Stimulated activated naive CD4-positive, alpha-beta T cell treated with Interleukin-2 at 50 U/mL for 16 hours (primary cell): ENCODE data around the gene NEAT1.
"Not testable (repeated sequence)": the region's sequence is repeated elsewhere in the genome, so short reads cannot be mapped to it uniquely, and the experiment has no call there.

Source experiments
- DNase-seq: peaks from one replicate; lab custom pipeline; 2025; lab: John Stamatoyannopoulos, UW

NEAT1 gene

DNA sequence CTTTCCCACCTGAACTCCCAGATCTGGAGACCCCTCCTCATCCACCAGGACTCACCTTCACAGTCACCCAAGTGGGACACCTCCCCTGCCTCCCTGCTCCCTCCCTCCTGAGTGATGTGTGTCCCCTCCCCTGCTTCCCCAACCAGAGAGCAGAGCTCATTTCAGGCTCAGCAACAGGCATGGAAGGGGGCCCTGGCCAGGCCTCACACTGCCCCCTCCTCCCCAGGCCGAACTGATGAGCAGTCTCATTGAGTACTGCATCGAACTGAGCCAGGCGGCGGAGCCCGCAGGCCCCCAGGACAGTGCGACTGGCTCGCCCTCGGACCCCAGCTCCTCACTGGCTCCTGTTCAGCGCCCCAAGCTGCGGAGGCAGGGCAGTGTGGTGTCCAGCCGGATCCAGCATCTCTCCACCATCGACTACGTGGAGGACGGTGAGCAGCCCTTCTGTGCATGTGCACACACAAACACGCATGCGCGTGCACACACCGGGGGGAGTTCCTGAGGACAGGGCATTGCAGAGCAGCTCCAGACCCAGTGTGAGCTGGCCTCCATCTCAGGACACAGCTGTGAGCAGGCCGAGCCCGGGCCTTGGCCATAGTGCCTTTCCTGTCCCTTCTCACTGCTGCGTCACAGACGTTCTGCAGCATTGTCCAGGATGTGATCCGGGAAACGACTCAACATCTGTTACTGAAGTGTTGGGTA lies 17.8 kb upstream of the NEAT1 start:
- no peak for DNase-seq

DNA sequence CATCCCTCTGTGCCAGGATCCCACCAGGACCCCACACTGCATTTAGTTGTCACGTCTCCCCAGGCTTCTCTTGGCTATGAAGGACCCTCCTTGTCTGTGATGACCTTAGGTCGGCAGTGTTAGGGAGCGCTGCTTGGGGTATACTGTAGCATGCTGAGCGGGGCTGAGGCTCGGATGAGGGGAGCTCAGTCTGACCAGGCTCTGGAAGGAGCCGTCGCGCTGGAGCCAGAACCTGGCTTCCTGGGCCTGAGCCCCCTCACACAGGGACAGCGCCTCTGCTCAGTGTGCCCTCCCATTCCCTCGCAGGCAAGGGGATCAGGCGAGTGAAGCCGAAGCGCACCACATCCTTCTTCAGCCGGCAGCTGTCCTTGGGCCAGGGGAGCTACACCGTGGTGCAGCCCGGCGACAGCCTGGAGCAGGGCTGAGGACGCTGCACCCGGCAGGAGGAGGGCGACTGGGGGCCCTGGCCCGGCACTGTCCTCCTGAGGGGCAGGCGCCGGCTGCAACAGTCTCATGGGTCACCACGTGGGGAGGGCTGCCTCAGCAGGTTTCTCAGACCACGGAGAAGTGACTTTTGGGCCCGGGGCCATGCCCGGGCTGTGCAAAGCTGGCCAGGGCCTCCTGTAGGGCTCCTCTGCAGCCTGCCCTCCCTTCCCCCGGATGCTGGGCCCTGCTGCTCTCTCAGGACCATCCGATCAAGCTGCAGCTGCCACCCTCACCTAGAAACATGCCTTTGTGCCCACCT lies 11.5 kb upstream of the NEAT1 start:
- no peak for DNase-seq

DNA sequence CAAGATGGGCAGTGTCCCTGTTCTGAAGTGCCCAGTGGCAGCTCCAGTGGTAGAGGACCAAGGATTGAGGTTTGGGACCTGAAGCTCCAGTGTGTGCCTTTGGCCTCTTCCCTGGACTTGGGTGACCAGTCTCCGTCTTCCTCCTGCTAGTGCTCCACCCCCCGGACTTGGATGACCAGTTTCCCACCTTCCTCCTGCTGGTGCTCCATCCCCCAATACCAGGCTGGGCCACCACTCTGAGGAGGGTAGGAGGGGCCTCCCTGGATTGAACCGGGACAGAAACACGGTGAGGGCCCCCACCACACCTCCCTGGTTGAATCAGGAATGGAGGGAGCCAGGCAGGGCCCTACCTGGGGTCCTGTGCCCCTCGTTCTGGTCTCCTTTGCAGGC lies 10.9 kb upstream of the NEAT1 start:
- no peak for DNase-seq

DNA sequence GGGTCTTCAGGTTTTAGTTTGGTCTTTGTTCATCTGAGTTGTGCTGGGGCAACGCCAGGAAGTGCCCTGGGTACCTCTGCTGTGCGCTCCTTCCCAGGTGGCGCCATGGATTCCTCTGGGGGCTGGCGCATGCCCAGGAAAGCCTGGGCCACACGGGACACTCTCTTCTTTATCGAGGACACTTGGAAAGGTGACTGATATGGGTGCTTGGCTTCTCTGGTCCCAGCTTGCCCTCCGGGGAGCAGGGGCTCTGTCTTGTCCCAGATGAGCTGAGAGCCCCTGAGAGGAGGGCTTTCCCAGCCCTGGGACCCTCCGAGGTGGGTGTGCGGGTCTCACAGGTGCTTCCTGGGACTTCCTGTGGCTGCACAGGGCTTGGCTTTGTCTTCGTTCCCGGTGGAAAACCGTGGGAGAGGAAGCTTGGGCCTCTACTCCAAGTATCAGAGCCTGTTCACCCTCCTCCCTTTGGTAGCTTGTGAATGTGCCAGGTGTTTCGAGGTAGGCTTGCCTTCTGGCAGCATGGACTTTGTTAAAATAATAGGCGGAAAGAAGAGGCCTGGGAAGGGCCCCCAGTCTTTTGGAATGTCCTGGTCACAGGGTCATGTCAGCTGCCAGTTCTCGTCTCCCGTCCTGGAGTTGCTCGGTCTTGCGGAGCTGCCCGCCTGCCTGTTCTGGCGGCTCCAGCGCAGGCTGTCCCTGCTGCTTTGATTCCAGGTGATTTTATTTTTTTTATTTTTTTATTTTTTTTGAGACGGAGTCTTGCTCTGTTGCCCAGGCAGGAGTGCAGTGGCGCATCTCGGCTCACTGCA lies 10.1 kb upstream of the NEAT1 start:
- no peak for DNase-seq

DNA sequence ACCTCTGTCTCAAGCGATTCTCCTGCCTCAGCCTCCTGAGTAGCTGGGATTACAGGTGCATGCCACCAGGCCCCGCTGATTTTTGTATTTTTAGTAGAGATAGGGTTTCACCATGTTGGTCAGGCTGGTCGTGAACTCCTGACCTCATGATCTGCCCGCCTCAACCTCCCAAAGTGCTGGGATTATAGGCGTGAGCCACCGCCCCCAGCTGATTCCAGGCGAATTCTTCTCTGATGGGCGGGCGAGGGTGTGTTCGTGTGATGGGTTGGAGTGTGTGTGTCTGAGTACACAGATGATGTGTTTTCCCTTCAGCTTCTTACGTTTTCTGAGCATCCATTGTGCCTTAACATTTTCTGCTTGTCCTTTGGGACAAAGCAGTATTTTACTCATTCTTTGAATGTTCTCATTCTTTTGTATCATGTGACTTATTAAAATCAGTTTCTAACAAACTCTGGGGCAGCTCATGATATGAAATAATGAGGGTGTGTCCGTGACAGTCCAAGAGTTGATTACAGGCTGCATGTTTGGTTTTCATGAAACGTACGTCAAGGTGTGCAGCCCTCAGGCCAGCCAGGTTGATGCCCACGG lies 9.4 kb upstream of the NEAT1 start:
- not testable (repeated sequence) for DNase-seq

GRCh38 chr11:65414776-65415498 lies 7.7 kb upstream of the NEAT1 start:
- no peak for DNase-seq

DNA sequence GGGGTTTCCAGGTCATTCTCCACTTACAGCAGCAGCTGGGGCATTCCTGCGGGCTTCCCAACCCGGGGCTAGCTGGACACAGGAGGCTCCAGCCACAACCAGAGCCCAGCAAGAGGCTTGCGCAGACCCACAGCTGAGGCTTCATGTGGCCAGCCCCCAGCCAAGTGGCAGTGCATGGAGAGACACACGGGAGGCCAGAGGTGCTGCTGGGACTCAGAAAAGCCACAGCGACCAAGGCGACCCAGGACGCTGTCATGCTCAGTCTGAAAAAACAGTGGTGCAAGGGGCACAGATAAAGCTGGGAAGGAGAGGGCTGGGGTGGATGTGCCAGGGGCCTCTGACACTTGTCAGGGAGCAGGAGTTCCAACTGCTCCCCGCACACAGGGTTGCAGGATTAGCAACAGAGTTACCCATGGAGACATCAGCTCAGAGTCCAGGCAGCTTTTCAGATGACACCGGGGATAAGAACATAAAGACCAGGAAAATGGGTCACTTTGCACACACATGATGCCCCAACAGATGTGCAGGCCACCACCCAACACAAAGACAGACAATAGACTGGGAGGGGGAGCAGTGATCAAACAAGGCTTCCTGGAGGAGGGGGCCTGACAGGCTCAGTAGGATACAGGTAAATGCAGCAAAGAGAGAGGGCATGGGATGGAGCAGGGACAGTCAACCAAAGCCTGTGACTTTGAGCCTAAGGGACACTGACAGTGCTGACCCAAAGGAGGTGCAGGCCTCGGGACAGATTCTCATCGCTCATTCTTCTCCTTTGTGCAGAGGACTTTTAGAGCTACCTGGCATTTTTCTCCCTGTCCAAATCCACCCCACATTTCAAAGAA lies 6.9 kb upstream of the NEAT1 start:
- no peak for DNase-seq

GRCh38 chr11:65416341-65416824 lies 6.2 kb upstream of the NEAT1 start:
- DNase-seq: peak; percentile 90

GRCh38 chr11:65416841-65417701 lies 5.5 kb upstream of the NEAT1 start:
- DNase-seq: peak; percentile 23

GRCh38 chr11:65417702-65418430 lies 4.7 kb upstream of the NEAT1 start:
- DNase-seq: no peak

DNA sequence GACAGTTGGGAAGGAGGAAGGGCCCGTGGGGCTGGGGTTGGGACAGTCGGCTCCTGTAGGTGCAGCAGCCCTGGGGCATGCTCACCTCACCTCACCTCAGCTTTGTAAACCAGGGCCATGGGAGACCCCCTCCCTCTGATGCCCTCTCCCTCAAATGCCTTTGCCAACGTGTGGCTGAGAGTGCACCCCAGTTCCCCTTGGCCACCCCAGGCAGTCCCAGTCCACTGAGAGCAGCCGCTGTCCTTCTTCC lies 4.2 kb upstream of the NEAT1 start:
- DNase-seq: no peak

DNA sequence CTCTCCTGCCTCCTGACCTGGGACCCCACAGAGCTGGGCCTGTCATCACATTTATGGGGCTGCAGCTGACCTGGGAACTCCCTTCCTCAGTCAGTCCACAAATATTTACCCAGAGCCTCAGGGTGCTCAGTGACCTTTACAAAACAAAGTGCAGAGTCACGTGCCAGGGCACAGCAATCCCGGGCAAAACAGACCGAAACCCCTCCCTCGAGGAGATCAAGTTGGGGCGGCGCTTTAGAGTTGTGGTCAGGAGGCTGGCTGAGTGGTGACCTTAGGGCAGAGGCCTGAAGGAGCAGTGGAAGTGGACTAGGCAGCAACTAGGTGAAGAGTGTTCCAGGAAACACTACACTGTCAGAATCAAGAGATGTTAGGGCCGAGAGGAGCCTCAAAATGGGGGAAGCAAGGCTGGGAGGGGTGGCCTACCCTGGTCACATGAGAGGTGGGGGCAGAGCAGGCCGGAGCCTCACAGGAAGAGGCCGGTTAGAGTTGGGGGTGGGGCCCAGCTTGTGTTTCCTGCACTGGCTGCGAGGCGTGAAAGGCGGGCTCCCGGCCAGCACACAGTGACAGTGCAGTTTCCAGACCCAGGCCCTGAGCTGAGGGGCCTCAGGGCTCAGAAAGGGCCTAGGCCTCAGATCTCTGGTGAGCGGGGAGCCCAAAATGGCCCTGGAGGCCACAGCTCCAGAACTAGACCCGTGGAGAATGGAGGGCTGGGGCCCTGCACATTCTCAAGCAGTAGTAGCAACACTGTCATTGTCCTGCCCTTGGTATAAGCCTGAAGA lies 3.7 kb upstream of the NEAT1 start:
- DNase-seq: peak; percentile 90

DNA sequence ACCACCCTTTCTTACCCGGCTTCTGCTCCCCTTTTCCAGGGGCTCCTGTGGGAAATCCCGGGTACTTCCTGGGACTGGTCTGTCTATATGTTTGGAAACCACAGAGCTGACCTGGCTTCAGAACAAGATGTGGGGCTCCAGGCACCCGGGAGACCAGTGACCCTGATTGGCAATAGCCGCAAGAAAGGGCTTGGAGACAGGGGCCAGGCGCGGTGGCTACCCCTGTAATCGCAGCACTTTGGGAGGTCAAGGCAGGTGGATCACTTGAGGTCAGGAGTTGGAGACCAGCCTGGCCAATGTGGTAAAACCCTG lies 3.2 kb upstream of the NEAT1 start:
- DNase-seq: no peak

GRCh38 chr11:65419772-65420481 lies 2.7 kb upstream of the NEAT1 start:
- DNase-seq: peak; percentile 60

- DNase-seq: no peak
These were observed 2.1 kb upstream of the NEAT1 start for GRCh38 chr11:65420506-65420905.

- DNase-seq: peak; percentile 88
These were observed 1.4 kb upstream of the NEAT1 start for GRCh38 chr11:65420979-65421793.
